GM12873 (cell line): ENCODE measurements around the gene PLPPR1.

Source experiments
- CTCF ChIP-seq: IDR thresholded peaks from 2 replicates; pipeline ENCODE4 v1.5.1; 2012; ENCODE audit warnings: low read depth, mild to moderate bottlenecking, moderate library complexity, low read length, control low read depth; ENCODE audit not compliant: insufficient read depth; ENCODE audit errors: missing control alignments

PLPPR1 gene

GRCh38 chr9:101028346-101029314 is at the start of gene PLPPR1:
Gene PLPPR1 (plus strand): TSS chr9:101028727.
- TF ChIP-seq CTCF, result no peak

- TF ChIP-seq CTCF, result no peak
These were observed 38.8 kb upstream of the PLPPR1 start for GRCh38 chr9:100989731-100990130.

DNA sequence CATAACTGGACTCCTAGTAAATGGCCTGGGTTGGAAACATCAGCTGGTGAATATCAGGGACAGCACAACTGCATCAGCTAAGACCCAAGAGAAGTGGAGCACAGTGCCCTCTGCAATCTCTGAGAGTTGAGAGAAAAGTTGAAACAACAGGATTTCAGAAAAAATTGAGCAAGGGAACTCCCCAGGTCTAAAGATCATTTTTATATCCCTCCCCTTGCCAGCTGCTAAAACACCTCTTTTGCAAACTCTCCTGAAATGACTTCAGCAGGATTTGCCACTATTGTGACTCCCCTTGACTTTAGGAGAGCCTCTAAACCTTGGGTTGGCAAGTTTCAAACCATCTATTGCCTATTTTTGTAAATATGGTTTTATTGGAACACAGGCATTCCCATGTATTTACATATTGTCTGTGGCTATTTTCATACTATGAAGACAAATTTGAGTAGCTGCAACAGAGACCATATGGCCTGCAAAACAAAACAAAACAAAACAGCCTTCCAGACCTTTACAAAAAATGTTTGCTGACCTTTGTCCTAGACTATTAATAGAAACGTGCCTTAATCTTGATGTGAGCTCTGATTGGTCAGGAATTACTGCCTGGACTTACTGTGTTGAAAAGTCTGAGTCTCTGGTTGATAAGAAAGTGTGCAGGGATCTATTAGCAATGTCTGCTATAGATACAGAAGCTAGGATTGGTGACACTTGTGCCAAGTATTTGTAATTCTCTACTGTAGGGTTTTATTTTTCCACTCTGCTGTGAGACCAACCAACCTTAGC is 37.7 kb upstream of the PLPPR1 start:
- no peak for TF ChIP-seq CTCF

DNA sequence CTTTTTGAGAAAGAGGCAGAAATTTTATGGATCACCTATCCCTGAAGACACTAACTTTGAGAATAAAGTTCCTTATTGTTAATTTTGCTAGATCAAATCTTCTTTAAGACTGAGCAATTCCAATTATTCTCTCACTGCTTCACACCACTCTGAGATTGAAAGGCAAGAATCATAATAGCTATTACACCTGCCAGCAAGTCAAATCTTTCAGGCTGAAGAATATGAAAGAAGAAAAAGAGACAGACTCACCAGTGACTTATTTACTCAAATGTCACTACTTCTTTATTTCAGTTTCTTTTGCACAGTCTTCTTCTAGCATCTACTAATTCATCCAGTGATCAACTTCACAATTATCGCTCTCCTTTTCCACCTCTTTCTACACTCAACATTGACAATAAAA is 35.9 kb upstream of the PLPPR1 start:
- no peak for TF ChIP-seq CTCF

DNA sequence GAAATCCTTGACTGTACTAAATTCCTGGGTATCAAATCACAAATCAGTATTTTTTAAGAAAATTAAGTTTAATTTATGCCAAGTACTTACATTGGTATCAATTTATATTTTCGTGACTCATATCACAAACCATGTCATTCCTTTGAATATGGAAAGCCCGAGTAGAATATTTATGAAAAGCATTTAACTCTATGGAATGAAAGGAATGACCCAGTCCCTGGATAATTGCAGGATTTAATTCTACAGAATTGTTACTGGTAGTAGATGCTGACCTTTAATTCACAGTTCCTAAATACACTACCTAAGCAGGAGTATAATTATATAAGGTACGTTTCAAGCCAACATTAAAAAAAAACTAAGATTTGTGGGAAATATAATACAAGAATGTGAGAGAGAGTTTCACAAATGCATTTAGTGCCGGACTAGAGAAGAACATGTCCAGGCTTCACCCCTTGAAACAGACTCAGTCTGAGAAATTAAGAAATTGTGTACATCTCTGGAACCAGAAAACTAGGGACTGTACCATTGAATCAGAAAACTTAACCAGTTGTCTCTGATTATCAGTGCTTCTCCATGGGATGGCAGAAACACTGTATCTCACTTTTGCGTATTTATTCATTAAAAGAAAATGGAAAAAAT is 28.5 kb upstream of the PLPPR1 start:
- TF ChIP-seq CTCF, result no peak

- TF ChIP-seq CTCF, result no peak
These were observed 23.3 kb upstream of the PLPPR1 start for GRCh38 chr9:101005246-101005645.

- no peak for TF ChIP-seq CTCF
These were observed 14.0 kb upstream of the PLPPR1 start for GRCh38 chr9:101014566-101014965.
